HepG2 (cell line): ENCODE results near the gene ACOX3. TPM values are rescaled to one million over a fixed set of nuclear protein-coding genes. Genes with fewer than 3 reads are reported as not detected.

Source experiments
- ATAC-seq: fragments of 200-7000 bp; cut with Tn5 transposase; 3 replicates; pipeline ENCODE4 v1.9.1; 2020; ENCODE audit warnings: mild to moderate bottlenecking, moderate library complexity
- BruUV-seq: library from RNA; stranded (reverse); fragments of 400-500 nt; replicated peaks from 2 replicates; lab custom pipeline; 2021; lab: Mats Ljungman, UMichigan
- CTCF ChIA-PET: fragments of 300-600 bp; formaldehyde crosslinking; extraction: SDS; loops from one replicate; lab custom pipeline; 2021; ENCODE audit warnings: low total read pairs, inconsistent platforms, low intra/inter-chr PET ratio; lab: Yijun Ruan, JAX
- POLR2A ChIA-PET: fragments of 350-600 bp; sonication (Branson Sonifier 250); formaldehyde crosslinking; loops from one replicate; lab custom pipeline; 2020; ENCODE audit warnings: antibody characterized with exemption, inconsistent platforms; lab: Yijun Ruan, JAX
- DNase-seq: peaks from one replicate; pipeline ENCODE4 v3.0.0-alpha.2; 2015; ENCODE audit warnings: low spot score
- FAIRE-seq: peaks from 3 replicates; lab custom pipeline; 2011; peaks lifted over from hg19 to GRCh38; lab: Jason Lieb, UNC
- H2AFZ ChIP-seq: one replicate; pipeline ENCODE4 v1.6.1; 2011; ENCODE audit warnings: low read length, inconsistent platforms
- H3K27ac ChIP-seq: fragments of 300-600 bp; 3 replicates; pipeline ENCODE4 v1.8.0; 2011; ENCODE audit warnings: mixed run types, mild to moderate bottlenecking, mixed read lengths, low read length, inconsistent platforms; ENCODE audit not compliant: insufficient read depth; ENCODE audit errors: extremely low read length
- H3K27me3 ChIP-seq, 2 experiments: fragments of 200-600 bp in 1 of 2; 2 replicates in 1 of 2; 3 replicates in 1 of 2; pipeline versions ENCODE4 v1.6.0 to v1.8.0; 2011; ENCODE audit warnings: low read length in 2 of 2, mild to moderate bottlenecking in 2 of 2, moderate library complexity in 2 of 2, inconsistent platforms in 1 of 2; ENCODE audit not compliant: insufficient read depth in 2 of 2, control insufficient read depth in 1 of 2
- H3K36me3 ChIP-seq, 2 experiments: fragments of 200-600 bp in 1 of 2; replicated peaks in 1 of 2; 2 replicates in 1 of 2; 3 replicates in 1 of 2; pipeline versions ENCODE4 v1.5.1 to v1.8.0; 2011; ENCODE audit warnings: low read length in 2 of 2, inconsistent platforms in 1 of 2; ENCODE audit not compliant: insufficient read depth in 2 of 2, control insufficient read depth in 1 of 2
- H3K4me1 ChIP-seq: 2 replicates; pipeline ENCODE4 v1.5.1; 2012; ENCODE audit warnings: low read length, inconsistent platforms; ENCODE audit not compliant: insufficient read depth
- H3K4me2 ChIP-seq: 2 replicates; pipeline ENCODE4 v1.6.0; 2011; ENCODE audit warnings: low read depth, low read length, inconsistent platforms
- H3K4me3 ChIP-seq, 3 experiments: fragments of 200-600 bp in 1 of 3; sonication (generic), shearing (Covaris generic) in 1 of 3; replicated peaks in 1 of 3; 2 replicates each; pipeline ENCODE4 v1.5.1; 2011 to 2016; ENCODE audit warnings: low read length in 3 of 3, inconsistent platforms in 2 of 3, low read depth in 2 of 3, mild to moderate bottlenecking in 2 of 3, control low read depth in 1 of 3, mixed read lengths in 1 of 3; ENCODE audit not compliant: insufficient read depth in 1 of 3
- H3K79me2 ChIP-seq: one replicate; pipeline ENCODE4 v1.6.1; 2011; ENCODE audit warnings: low read length, inconsistent platforms; ENCODE audit not compliant: insufficient read depth
- H3K9ac ChIP-seq: 2 replicates; pipeline ENCODE4 v1.6.0; 2011; ENCODE audit warnings: mild to moderate bottlenecking, low read depth, low read length, inconsistent platforms; ENCODE audit not compliant: insufficient read depth
- H3K9me3 ChIP-seq: 2 replicates; pipeline ENCODE4 v1.5.1; 2012; ENCODE audit warnings: mild to moderate bottlenecking, low read length
- H4K20me1 ChIP-seq: 2 replicates; pipeline ENCODE4 v1.6.0; 2011; ENCODE audit warnings: inconsistent platforms, mild to moderate bottlenecking, low read length, moderate library complexity; ENCODE audit not compliant: insufficient read depth
- ELF3 ChIP-seq: IDR thresholded peaks from 2 replicates; pipeline ENCODE4 v1.6.1; 2016; ENCODE audit warnings: missing genetic modification reagents, missing compliant biosample characterization
- FOSL1 ChIP-seq: sonication (generic); formaldehyde crosslinking; IDR thresholded peaks from 2 replicates; pipeline ENCODE4 v1.9.0; 2021; ENCODE audit warnings: missing genetic modification reagents, borderline replicate concordance
- FOXA3 ChIP-seq: IDR thresholded peaks from 2 replicates; pipeline ENCODE4 v1.6.1; 2016; ENCODE audit warnings: missing genetic modification reagents, missing compliant biosample characterization
- GFI1 ChIP-seq: sonication (generic); formaldehyde crosslinking; IDR thresholded peaks from 2 replicates; pipeline ENCODE4 v1.5.0; 2020; ENCODE audit warnings: missing genetic modification reagents, mild to moderate bottlenecking, borderline replicate concordance
- GTF3A ChIP-seq: sonication (generic); formaldehyde crosslinking; conservative IDR thresholded peaks from 2 replicates; pipeline ENCODE4 v1.4.0; 2020; ENCODE audit warnings: mild to moderate bottlenecking, missing genetic modification reagents
- HDAC1 ChIP-seq: sonication (generic); formaldehyde crosslinking; IDR thresholded peaks from 2 replicates; pipeline ENCODE4 v1.5.1; 2020; ENCODE audit warnings: mild to moderate bottlenecking, missing genetic modification reagents
- IKZF1 ChIP-seq: fragments of 450-650 bp; IDR thresholded peaks from 2 replicates; pipeline ENCODE4 v1.7.1; 2016
- MAF1 ChIP-seq: sonication (generic); formaldehyde crosslinking; IDR thresholded peaks from 2 replicates; pipeline ENCODE4 v1.5.0; 2020; ENCODE audit warnings: missing genetic modification reagents, borderline replicate concordance
- NR2F1 ChIP-seq, 2 experiments: fragments of 450-650 bp in 1 of 2; formaldehyde crosslinking in 1 of 2; IDR thresholded peaks; 2 replicates each; pipeline versions ENCODE4 v1.5.0 to v1.6.1; 2016 to 2020; ENCODE audit warnings: mild to moderate bottlenecking in 1 of 2, missing compliant biosample characterization in 1 of 2, missing genetic modification reagents in 1 of 2, moderate library complexity in 1 of 2
- REL ChIP-seq: sonication (generic); formaldehyde crosslinking; conservative IDR thresholded peaks from 2 replicates; pipeline ENCODE4 v1.8.0; 2022; ENCODE audit warnings: mild to moderate bottlenecking, missing genetic modification reagents, moderate library complexity
- SRSF9 ChIP-seq: fragments of 200-400 bp; formaldehyde crosslinking; IDR thresholded peaks from 2 replicates; pipeline ENCODE4 v1.6.1; 2018; ENCODE audit warnings: borderline replicate concordance, mild to moderate bottlenecking, low read depth, low read length; ENCODE audit not compliant: insufficient read depth, poor library complexity, severe bottlenecking
- TEAD3 ChIP-seq: optimal IDR thresholded peaks from 2 replicates; pipeline ENCODE3; 2016; ENCODE audit warnings: borderline replicate concordance
- YEATS2 ChIP-seq: sonication (generic); formaldehyde crosslinking; IDR thresholded peaks from 2 replicates; pipeline ENCODE4 v1.4.0; 2020; ENCODE audit warnings: missing genetic modification reagents, borderline replicate concordance
- ZNF124 ChIP-seq: sonication (generic); formaldehyde crosslinking; IDR thresholded peaks from 2 replicates; pipeline ENCODE4 v1.4.0; 2020; ENCODE audit warnings: missing genetic modification reagents
- ZNF282 ChIP-seq: fragments of 450-650 bp; IDR thresholded peaks from 2 replicates; pipeline ENCODE4 v1.6.1; 2018; ENCODE audit not compliant: partially characterized antibody
- ZNF383 ChIP-seq: sonication (generic); formaldehyde crosslinking; IDR thresholded peaks from 2 replicates; pipeline ENCODE4 v1.4.0; 2020; ENCODE audit warnings: missing genetic modification reagents, mild to moderate bottlenecking, borderline replicate concordance
- ZNF550 ChIP-seq: sonication (generic); formaldehyde crosslinking; IDR thresholded peaks from 2 replicates; pipeline ENCODE4 v1.4.0; 2020; ENCODE audit warnings: mild to moderate bottlenecking, missing genetic modification reagents, borderline replicate concordance
- ZNF879 ChIP-seq: sonication (generic); formaldehyde crosslinking; IDR thresholded peaks from 2 replicates; pipeline ENCODE4 v1.8.1; 2023; ENCODE audit warnings: missing genetic modification reagents
- ZNF891 ChIP-seq: sonication (generic); formaldehyde crosslinking; IDR thresholded peaks from 2 replicates; pipeline ENCODE4 v1.5.0; 2020; ENCODE audit warnings: mild to moderate bottlenecking, missing genetic modification reagents
- ZSCAN21 ChIP-seq: sonication (generic); formaldehyde crosslinking; IDR thresholded peaks from 2 replicates; pipeline ENCODE4 v1.8.0; 2022; ENCODE audit warnings: mild to moderate bottlenecking, missing genetic modification reagents, moderate library complexity, borderline replicate concordance
- ZSCAN30 ChIP-seq: sonication (generic); formaldehyde crosslinking; IDR thresholded peaks from 2 replicates; pipeline ENCODE4 v1.5.0; 2020; ENCODE audit warnings: mild to moderate bottlenecking, missing genetic modification reagents
- WGBS: methylation state at CpG from one replicate; pipeline ENCODE4 v1.1.6; 2017; ENCODE audit warnings: low lambda C conversion rate; 5-methylcytosine and 5-hydroxymethylcytosine counted together
- in situ Hi-C: cut with HindIII; loops from 2 replicates; pipeline ENCODE4 v1.10.0; 2017; ENCODE audit warnings: low pct_unique_long_range_greater_than_20kb; ENCODE audit not compliant: extremely low pct_ligation_motif_present
- intact Hi-C: fragments of 100-400 bp; cut with micrococcal nuclease; formaldehyde crosslinking; loops from one replicate; pipeline ENCODE4 v1.10.0; 2022; ENCODE audit not compliant: unreplicated experiment
- polyA plus RNA-seq, 8 experiments: library from polyadenylated mRNA; depleted of rRNA in 3 of 8; stranded (reverse) in 7 of 8; unstranded in 1 of 8; fragments of >200 nt; fragmentation: Illumina TruSeq in 4 of 8; extraction: Trizol in 4 of 8; gene quantifications; 2 replicates each; pipeline versions ENCODE4 v1.2.1 to v1.2.3, GENCODE V29; 2011 to 2016; ENCODE audit warnings: low read depth in 4 of 8, missing spikeins in 1 of 8, mixed read lengths in 1 of 8; ENCODE audit not compliant: insufficient read depth in 1 of 8
- total RNA-seq, 5 experiments: library from RNA; depleted of rRNA; stranded (reverse); fragments of >200 nt; fragmentation: Illumina TruSeq; extraction: Trizol; gene quantifications; 2 replicates each; pipeline ENCODE4 v1.2.3, GENCODE V29; 2016; ENCODE audit warnings: low read depth in 1 of 5

Gene ACOX3
- total and polyA plus RNA-seq, 2 of the 13 experiments (the other 11 are each of a cell fraction or from before 2014, with no cell fraction given): 4.2 to 17.8 TPM

GRCh38 chr4:8457646-8458252, 17.2 kb upstream of the ACOX3 start:
- ChIA-PET CTCF (no interaction called here), POLR2A (no interaction called here)
- WGBS: 86% methylated on average over 9 of the region's 9 CpGs
- ATAC-seq: no peak
- in situ Hi-C loops: no loop called here
- Histone ChIP-seq H3K27ac (no peak overlapping the region), H3K36me3 (peaks cover 21 to 60% of the 10 kb centered on the region in 2 experiments), H4K20me1 (no peaks in the 10 kb centered on the region), H3K4me1 (peaks cover 15% of the 10 kb centered on the region), H3K27me3 (no peaks in the 10 kb centered on the region), H3K9me3 (no peaks in the 10 kb centered on the region), H3K4me2 (no peak overlapping the region), H3K79me2 (no peaks in the 10 kb centered on the region), H3K4me3 (no peak overlapping the region), H3K9ac (no peak overlapping the region), H2AFZ (no peak overlapping the region)
- intact Hi-C loops: no loop called here
- TSS peak; percentile 26 for BruUV-seq
- TF ChIP-seq REL (CRISPR knock-in tag) (no peak), ZNF550 (CRISPR knock-in tag) (no peak), ZNF124 (CRISPR knock-in tag) (no peak), ZSCAN21 (CRISPR knock-in tag) (no peak)
- no peak for DNase-seq
- FAIRE-seq: no peak

DNA sequence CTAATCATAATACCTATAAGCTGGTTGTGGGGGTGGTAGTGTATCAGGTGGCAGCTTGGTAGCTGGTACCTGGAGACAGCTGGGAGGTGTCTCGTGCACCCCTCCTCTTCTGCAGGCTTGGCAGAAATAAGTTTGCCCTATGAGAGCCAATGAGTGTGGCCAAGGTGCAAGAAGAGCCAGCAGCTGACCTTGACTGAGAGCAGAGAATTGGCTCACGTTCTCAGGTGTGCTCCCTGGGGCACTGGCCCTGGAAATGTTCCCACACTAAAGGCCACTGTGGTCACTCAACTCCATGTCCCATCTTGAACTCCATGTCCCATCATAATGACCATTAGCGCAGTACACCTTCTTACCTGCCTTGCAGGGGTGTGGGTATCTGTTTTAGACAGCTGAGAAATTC, 13.4 kb upstream of the ACOX3 start:
- H3K4me3 ChIP-seq: no peak overlapping the region
- H3K27ac ChIP-seq: no peak overlapping the region
- no peaks in the 10 kb centered on the region for H3K79me2 ChIP-seq
- no peak overlapping the region for H3K9ac ChIP-seq
- no peak for DNase-seq
- ATAC-seq: no peak
- H3K9me3 ChIP-seq: no peaks in the 10 kb centered on the region
- H2AFZ ChIP-seq: no peak overlapping the region
- in situ Hi-C loops (no loop called here), intact Hi-C loops (no loop called here)
- 100% methylated on average over 3 of the region's 3 CpGs for WGBS
- ChIA-PET CTCF (no interaction called here), POLR2A (no interaction called here)
- no TSS peak for BruUV-seq
- H3K36me3 ChIP-seq: peaks cover 29 to 80% of the 10 kb centered on the region in 2 experiments
- H4K20me1 ChIP-seq: no peaks in the 10 kb centered on the region
- H3K4me2 ChIP-seq: no peak overlapping the region
- H3K27me3 ChIP-seq: no peaks in the 10 kb centered on the region
- TF ChIP-seq GTF3A (CRISPR knock-in tag) (no peak), YEATS2 (CRISPR knock-in tag) (no peak), SRSF9 (no peak), ELF3 (no peak), FOSL1 (CRISPR knock-in tag) (no peak), ZNF282 (no peak), NR2F1 (CRISPR knock-in tag; IDR thresholded peaks at IDR 0.05) (no peak), ZSCAN30 (CRISPR knock-in tag) (no peak), IKZF1 (no peak), FOXA3 (CRISPR knock-in tag) (no peak), TEAD3 (CRISPR knock-in tag) (no peak), ZNF383 (CRISPR knock-in tag) (no peak), ZNF879 (no peak), MAF1 (no peak), GFI1 (CRISPR knock-in tag) (no peak), HDAC1 (CRISPR knock-in tag) (no peak), ZNF891 (CRISPR knock-in tag) (no peak)
- TF ChIP-seq, all 625 proteins: peak for 0
- H3K4me1 ChIP-seq: no peaks in the 10 kb centered on the region
- no peak for FAIRE-seq
